ENCODE results near the gene STAT5B.

DNA sequence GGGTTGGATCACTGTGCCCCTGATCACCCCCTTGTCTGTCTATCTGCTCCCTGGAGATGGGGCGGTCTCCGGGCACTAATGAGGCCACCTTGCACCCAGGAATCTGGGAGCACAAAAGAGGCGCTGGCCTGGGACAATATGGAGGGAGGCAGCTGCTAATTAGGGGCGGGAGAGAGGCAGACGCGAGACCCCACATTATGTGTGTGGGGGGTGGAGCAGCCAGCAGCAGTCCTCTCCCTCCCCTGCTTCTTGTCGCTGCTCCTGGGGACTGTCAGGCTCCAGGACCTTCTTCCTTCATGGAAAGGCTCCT lies 90.6 kb downstream of the STAT5B start:
- TF ChIP-seq EZH2 (IDR thresholded peaks at IDR 0.05; ENCODE audit: insufficient read depth, poor library complexity, severe bottlenecking) (no peak), EZH2phosphoT487 (IDR thresholded peaks at IDR 0.05; ENCODE audit: insufficient read depth, low read depth) (no peak)
